ENCODE measurements around the gene TSPAN9. TPM values are rescaled to one million over a fixed set of nuclear protein-coding genes. Genes with fewer than 3 reads are reported as not detected.

TSPAN9 gene
- total and polyA plus RNA-seq, 8 donors, result 1.4 to 58.3 (median 7.9) TPM

DNA sequence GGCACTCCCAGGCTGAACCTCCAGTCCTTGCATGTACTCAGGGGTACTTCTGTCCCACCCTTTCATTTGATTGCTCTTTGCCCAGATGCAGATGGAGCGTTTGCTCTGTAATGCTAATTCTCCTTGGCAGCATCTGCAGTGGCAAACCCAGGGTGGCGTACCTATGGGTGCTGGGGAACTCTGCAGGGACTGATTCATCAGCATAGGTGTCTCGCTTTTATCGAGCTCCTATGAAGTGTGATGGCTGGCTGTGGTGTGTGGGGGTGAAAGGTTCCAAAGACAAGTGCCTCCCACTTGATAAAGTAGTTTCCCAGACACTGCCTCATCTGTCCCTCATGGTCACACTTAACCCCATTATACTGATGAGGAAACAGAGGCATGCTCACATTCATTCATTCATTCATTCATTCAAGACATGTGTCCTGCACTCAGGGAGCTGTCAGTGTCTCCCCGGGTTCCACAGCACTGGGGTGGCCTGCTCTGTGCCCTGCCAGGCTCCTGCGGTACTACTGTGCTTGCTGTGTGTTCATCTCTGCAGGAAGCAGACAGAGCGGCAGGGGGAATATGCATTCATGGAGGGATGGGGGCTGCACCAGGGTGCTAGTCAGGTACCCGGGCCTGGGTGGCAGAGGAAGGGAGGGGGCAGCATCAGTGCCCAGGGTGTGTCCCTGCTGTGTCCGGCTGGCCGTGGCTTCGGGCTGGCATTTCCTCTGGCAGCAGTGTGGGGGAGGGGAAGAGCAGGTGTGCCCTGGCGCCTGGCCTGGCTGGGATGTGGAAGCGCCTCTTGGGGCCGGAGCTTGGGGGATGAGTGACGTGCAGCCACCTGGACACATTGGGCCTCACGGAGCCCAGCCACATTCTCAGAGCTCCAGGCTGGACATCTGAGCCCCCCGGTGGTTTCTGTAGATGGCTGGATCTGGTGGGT, 110.9 kb downstream of the TSPAN9 start:
- WGBS, 5 donors, result 54 to 80% (median 64%) methylated on average over 6 to 17 of the region's 17 CpGs
- Histone ChIP-seq H3K27me3 (no peaks in the 10 kb centered on the region), H3K27ac (no peak overlapping the region), H3K4me3 (no peak overlapping the region), H3K36me3 (no peaks in the 10 kb centered on the region), H3K9me3 (no peaks in the 10 kb centered on the region), H3K4me1 (peaks cover 0 to 43% (median 9%) of the 10 kb centered on the region in 4 donors)
- DNase-seq, result peak in 1 of 2 donors; percentile 36
- TF ChIP-seq, protein P1, sequence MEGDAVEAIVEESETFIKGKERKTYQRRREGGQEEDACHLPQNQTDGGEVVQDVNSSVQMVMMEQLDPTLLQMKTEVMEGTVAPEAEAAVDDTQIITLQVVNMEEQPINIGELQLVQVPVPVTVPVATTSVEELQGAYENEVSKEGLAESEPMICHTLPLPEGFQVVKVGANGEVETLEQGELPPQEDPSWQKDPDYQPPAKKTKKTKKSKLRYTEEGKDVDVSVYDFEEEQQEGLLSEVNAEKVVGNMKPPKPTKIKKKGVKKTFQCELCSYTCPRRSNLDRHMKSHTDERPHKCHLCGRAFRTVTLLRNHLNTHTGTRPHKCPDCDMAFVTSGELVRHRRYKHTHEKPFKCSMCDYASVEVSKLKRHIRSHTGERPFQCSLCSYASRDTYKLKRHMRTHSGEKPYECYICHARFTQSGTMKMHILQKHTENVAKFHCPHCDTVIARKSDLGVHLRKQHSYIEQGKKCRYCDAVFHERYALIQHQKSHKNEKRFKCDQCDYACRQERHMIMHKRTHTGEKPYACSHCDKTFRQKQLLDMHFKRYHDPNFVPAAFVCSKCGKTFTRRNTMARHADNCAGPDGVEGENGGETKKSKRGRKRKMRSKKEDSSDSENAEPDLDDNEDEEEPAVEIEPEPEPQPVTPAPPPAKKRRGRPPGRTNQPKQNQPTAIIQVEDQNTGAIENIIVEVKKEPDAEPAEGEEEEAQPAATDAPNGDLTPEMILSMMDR (IDR thresholded peaks at IDR 0.05), result no peak
- TF ChIP-seq POLR2AphosphoS5 (IDR thresholded peaks at IDR 0.05) (no peak), POLR2A (IDR thresholded peaks at IDR 0.05) (no peak), EP300 (IDR thresholded peaks at IDR 0.05) (no peak)
- intact Hi-C loops (cut with DNase I; ENCODE audit: low total_unique reads), result no loop called here

DNA sequence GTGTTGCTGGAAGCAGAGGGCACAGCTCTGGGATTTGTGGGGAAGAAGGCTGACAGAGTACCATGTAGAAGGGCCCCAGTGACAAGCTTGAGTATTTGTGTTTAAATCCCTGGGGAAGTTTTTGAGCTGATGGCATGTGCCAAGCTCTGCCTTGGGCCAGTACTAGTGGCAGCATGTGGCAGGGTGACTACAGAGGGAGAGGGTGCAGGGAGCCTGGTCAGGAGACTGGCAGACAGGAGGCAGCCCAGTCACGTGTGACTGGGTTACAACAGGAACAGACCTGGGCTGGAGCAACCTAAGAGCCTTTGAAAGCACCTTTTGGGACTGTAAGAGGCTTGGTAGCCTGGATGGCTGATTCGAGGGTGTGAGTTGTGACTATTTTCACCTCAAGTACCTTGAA, 112.1 kb downstream of the TSPAN9 start:
- no peaks in the 10 kb centered on the region for H3K27me3 ChIP-seq
- H3K36me3 ChIP-seq, result no peaks in the 10 kb centered on the region
- intact Hi-C loops (cut with DNase I; ENCODE audit: low total_unique reads), result no loop called here
- WGBS, 5 donors, result 38 to 82% (median 50%) methylated on average over 2 of the region's 2 CpGs
- H3K4me1 ChIP-seq, result peaks cover 0 to 43% (median 9%) of the 10 kb centered on the region in 4 donors
- TF ChIP-seq, protein P1 (IDR thresholded peaks at IDR 0.05), result no peak
- TF ChIP-seq POLR2AphosphoS5 (IDR thresholded peaks at IDR 0.05), result no peak
- TF ChIP-seq POLR2A (IDR thresholded peaks at IDR 0.05), result no peak
- no peak for TF ChIP-seq EP300 (IDR thresholded peaks at IDR 0.05)
- no peaks in the 10 kb centered on the region for H3K9me3 ChIP-seq
- no peak overlapping the region for H3K4me3 ChIP-seq
- DNase-seq, result no peak
- H3K27ac ChIP-seq, result no peak overlapping the region

DNA sequence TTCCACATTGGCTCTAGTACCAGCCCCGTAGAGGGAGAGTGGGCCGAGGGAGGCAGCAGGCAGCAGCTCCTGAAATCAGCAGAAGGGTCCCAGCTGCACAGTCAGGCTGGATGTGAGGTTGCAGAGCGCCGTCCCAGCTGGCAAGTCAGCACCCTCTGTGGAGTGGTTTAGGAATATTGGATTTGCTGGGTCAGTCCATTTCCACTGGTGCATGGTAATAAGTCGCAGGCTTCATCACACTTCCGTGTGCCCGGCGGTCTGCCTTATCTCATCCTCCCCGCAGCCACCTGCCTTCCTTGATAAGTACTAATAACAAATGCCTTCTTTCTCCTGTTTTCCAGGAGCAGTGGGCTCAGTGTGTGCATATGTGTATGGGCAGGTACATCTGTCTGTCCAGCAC, 112.9 kb downstream of the TSPAN9 start:
- no peaks in the 10 kb centered on the region for H3K36me3 ChIP-seq

DNA sequence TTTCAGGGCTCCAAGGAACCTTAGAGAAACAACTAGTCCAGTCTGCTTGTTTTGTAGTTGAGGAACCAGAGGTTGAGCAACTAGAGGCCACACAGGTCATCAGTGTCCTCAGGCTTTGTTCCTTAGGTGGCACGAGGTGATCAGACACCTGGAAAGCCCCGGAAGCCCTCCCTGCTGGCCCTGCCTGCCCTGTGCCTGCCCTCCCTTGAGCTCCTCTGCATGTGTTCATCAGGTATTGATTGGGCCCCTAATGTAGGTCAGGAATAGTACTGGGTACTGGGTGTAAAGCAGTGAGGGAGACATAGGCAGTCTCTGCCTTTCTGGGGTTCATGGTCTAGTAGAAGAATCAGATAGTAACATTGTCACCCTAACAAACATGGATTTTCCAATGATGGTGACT, 114.3 kb downstream of the TSPAN9 start:
- DNase-seq, result no peak
- intact Hi-C loops (cut with DNase I; ENCODE audit: low total_unique reads), result no loop called here
- H3K4me1 ChIP-seq, result peaks cover 0 to 27% (median 9%) of the 10 kb centered on the region in 4 donors
- H3K36me3 ChIP-seq, result no peaks in the 10 kb centered on the region
- no peaks in the 10 kb centered on the region for H3K9me3 ChIP-seq
- no peaks in the 10 kb centered on the region for H3K27me3 ChIP-seq
- 82 to 89% (median 86%) methylated on average over 2 of the region's 2 CpGs for WGBS, 5 donors
- H3K4me3 ChIP-seq, result no peak overlapping the region
- TF ChIP-seq POLR2AphosphoS5 (IDR thresholded peaks at IDR 0.05) (no peak), EP300 (IDR thresholded peaks at IDR 0.05) (no peak), POLR2A (IDR thresholded peaks at IDR 0.05) (no peak)
- TF ChIP-seq, protein P1 (IDR thresholded peaks at IDR 0.05), result no peak
- H3K27ac ChIP-seq, result no peak overlapping the region

More for the DNA sequence above, 112.9 kb downstream of the TSPAN9 start:
- H3K4me3 ChIP-seq, result no peak overlapping the region
- peak in 1 of 2 donors; percentile 53 for DNase-seq
- H3K9me3 ChIP-seq, result no peaks in the 10 kb centered on the region
- no peak overlapping the region for H3K27ac ChIP-seq
- peaks cover 0 to 38% (median 9%) of the 10 kb centered on the region in 4 donors for H3K4me1 ChIP-seq
- 19 to 42% (median 37%) methylated on average over 9 of the region's 9 CpGs for WGBS, 5 donors
- TF ChIP-seq POLR2A (IDR thresholded peaks at IDR 0.05), result no peak
- TF ChIP-seq, protein P1 (IDR thresholded peaks at IDR 0.05), result no peak
- no peak for TF ChIP-seq EP300 (IDR thresholded peaks at IDR 0.05)
- no peak for TF ChIP-seq POLR2AphosphoS5 (IDR thresholded peaks at IDR 0.05)
- H3K27me3 ChIP-seq, result no peaks in the 10 kb centered on the region
- intact Hi-C loops (cut with DNase I; ENCODE audit: low total_unique reads), result no loop called here
